DND-41 (cell line): ENCODE data around the gene SNAI3.

Experiments used
- ATAC-seq: fragments of 200-7000 bp; cut with Tn5 transposase; 3 replicates; pipeline ENCODE4 v1.9.1; 2021; ENCODE audit warnings: low read depth; ENCODE audit not compliant: insufficient read depth
- DNase-seq: peaks from one replicate; pipeline ENCODE4 v3.0.0-alpha.2; 2020
- H2AFZ ChIP-seq: 2 replicates; pipeline ENCODE4 v1.6.0; 2012; ENCODE audit warnings: low read depth, low read length
- H3K27ac ChIP-seq: 2 replicates; pipeline ENCODE4 v1.5.1; 2012; ENCODE audit warnings: low read length, inconsistent platforms
- H3K27me3 ChIP-seq: fragments of 200-600 bp; sonication (generic); 2 replicates; pipeline ENCODE4 v1.6.0; 2012; ENCODE audit warnings: low read length, mild to moderate bottlenecking, inconsistent platforms; ENCODE audit not compliant: insufficient read depth, poor library complexity
- H3K36me3 ChIP-seq: 2 replicates; pipeline ENCODE4 v1.5.1; 2012; ENCODE audit warnings: low read length, inconsistent platforms; ENCODE audit not compliant: insufficient read depth
- H3K4me1 ChIP-seq: 2 replicates; pipeline ENCODE4 v1.5.1; 2012; ENCODE audit warnings: mild to moderate bottlenecking, low read length; ENCODE audit not compliant: insufficient read depth
- H3K4me2 ChIP-seq: 2 replicates; pipeline ENCODE4 v1.6.0; 2012; ENCODE audit warnings: mild to moderate bottlenecking, moderate library complexity, low read length, inconsistent platforms; ENCODE audit not compliant: insufficient read depth
- H3K4me3 ChIP-seq, 2 experiments: fragments of 200-600 bp in 1 of 2; shearing (Covaris generic) in 1 of 2; 2 replicates each; pipeline ENCODE4 v1.5.1; 2012 to 2016; ENCODE audit warnings: inconsistent platforms in 2 of 2, low read length in 2 of 2, mild to moderate bottlenecking in 2 of 2, low read depth in 1 of 2, moderate library complexity in 1 of 2
- H3K79me2 ChIP-seq: 2 replicates; pipeline ENCODE4 v1.6.0; 2012; ENCODE audit warnings: low read length, inconsistent platforms; ENCODE audit not compliant: insufficient read depth
- H3K9ac ChIP-seq: 2 replicates; pipeline ENCODE4 v1.6.0; 2012; ENCODE audit warnings: low read depth, mild to moderate bottlenecking, inconsistent platforms, low read length, moderate library complexity
- H3K9me3 ChIP-seq: 2 replicates; pipeline ENCODE4 v1.5.1; 2012; ENCODE audit warnings: low read length, moderate library complexity, mild to moderate bottlenecking, inconsistent platforms; ENCODE audit not compliant: insufficient read depth, severe bottlenecking
- H4K20me1 ChIP-seq: 2 replicates; pipeline ENCODE4 v1.6.0; 2012; ENCODE audit warnings: low read length; ENCODE audit not compliant: insufficient read depth
- CTCF ChIP-seq: IDR thresholded peaks from 2 replicates; pipeline ENCODE4 v1.5.1; 2012; ENCODE audit warnings: borderline replicate concordance, low read length, moderate library complexity, mild to moderate bottlenecking; ENCODE audit not compliant: poor library complexity, severe bottlenecking; ENCODE audit errors: extremely low read depth
- EZH2 ChIP-seq: IDR thresholded peaks from 3 replicates; pipeline ENCODE4 v1.6.1; 2012; ENCODE audit warnings: borderline replicate concordance, low read depth, mild to moderate bottlenecking, moderate library complexity, low read length, inconsistent platforms; ENCODE audit not compliant: severe bottlenecking

The SNAI3 gene

DNA sequence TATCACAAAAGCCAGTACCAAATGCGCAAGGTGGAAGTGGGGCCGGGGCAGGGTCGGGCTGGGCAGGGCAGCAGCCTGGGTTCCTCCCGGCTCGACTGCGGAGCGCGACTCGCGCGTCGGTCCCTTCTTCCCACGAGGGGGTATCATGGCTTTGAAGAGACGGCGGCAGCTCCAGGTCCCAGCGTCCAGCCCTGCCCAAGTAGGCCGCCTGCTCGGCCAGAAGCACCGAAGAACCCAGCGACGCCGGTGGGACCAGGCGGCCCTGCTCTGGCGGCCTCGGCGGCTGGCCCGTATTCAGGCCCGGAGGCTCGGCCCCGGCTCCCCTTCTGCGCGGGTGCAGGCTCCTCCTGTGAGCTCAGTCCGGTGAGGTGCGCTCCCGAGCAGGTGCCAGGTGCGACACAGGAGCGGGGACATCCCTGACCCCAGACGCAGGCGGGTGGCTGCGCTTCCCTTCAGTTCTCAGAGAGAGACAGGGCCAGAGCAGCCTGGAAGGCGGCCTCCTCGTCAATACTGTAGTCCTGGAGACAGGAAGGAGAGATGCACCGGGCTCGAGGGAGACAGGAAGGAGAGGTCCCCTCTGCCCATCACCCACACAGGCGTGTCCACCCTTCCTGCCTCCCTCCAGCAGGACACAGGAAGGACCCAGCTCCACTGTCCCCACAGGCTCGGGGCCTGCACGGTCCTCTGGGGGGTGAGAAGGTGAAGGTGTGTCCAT is 11.0 kb upstream of the SNAI3 start:
- H3K36me3 ChIP-seq, result peaks cover 51% of the 10 kb centered on the region
- H3K4me1 ChIP-seq, result peaks cover 24% of the 10 kb centered on the region
- peaks cover 20% of the 10 kb centered on the region for H4K20me1 ChIP-seq
- no peaks in the 10 kb centered on the region for H3K9me3 ChIP-seq
- DNase-seq, result no peak
- no peak overlapping the region for H2AFZ ChIP-seq
- no peak overlapping the region for H3K4me2 ChIP-seq
- no peaks in the 10 kb centered on the region for H3K27me3 ChIP-seq
- ATAC-seq, result no peak
- peaks cover 25% of the 10 kb centered on the region for H3K79me2 ChIP-seq
- H3K27ac ChIP-seq, result no peak overlapping the region
- H3K4me3 ChIP-seq, result no peak overlapping the region
- no peak for TF ChIP-seq EZH2
- H3K9ac ChIP-seq, result no peak overlapping the region

DNA sequence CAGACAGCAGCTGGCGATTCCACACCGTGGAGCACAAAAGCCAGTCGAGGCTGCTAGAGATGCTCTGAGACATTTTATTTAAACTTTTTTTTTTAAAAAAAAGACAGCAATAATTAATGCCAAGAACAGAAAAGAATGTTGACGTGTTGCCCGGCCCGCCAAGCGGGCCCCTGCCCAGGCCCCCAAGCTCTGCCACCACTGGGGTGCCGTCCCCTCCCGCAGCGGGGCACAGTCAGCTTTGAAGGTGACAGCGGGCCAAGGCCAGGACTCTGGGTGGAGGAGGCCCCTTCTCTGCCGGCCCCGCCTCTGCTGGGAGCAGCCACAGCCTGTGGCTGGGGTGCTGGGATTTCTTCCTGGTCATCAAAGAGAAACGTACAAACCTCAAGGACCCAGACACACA is 10.1 kb upstream of the SNAI3 start:
- H2AFZ ChIP-seq, result no peak overlapping the region
- no peak overlapping the region for H3K9ac ChIP-seq
- H3K27me3 ChIP-seq, result no peaks in the 10 kb centered on the region
- no peak overlapping the region for H3K4me3 ChIP-seq
- no peak for ATAC-seq
- H3K9me3 ChIP-seq, result no peaks in the 10 kb centered on the region
- TF ChIP-seq CTCF (no peak), EZH2 (no peak)
- H3K4me2 ChIP-seq, result no peak overlapping the region
- H3K36me3 ChIP-seq, result peaks cover 48% of the 10 kb centered on the region
- peaks cover 19% of the 10 kb centered on the region for H3K4me1 ChIP-seq
- H4K20me1 ChIP-seq, result peaks cover 20% of the 10 kb centered on the region
- no peak for DNase-seq
- peaks cover 17% of the 10 kb centered on the region for H3K79me2 ChIP-seq
- no peak overlapping the region for H3K27ac ChIP-seq

GRCh38 chr16:88695753-88696152 is 9.4 kb upstream of the SNAI3 start:
- no peak overlapping the region for H3K9ac ChIP-seq
- H3K9me3 ChIP-seq, result no peaks in the 10 kb centered on the region
- peaks cover 12% of the 10 kb centered on the region for H3K4me1 ChIP-seq
- no peak overlapping the region for H2AFZ ChIP-seq
- ATAC-seq (no peak), DNase-seq (no peak)
- H3K79me2 ChIP-seq, result peaks cover 11% of the 10 kb centered on the region; the same call in 1 of the 2 replicates
- H4K20me1 ChIP-seq, result peaks cover 20% of the 10 kb centered on the region
- no peak overlapping the region for H3K4me3 ChIP-seq
- no peak for TF ChIP-seq EZH2
- no peak for TF ChIP-seq CTCF
- H3K27ac ChIP-seq, result no peak overlapping the region
- peaks cover 48% of the 10 kb centered on the region for H3K36me3 ChIP-seq
- H3K4me2 ChIP-seq, result no peak overlapping the region
- no peaks in the 10 kb centered on the region for H3K27me3 ChIP-seq

GRCh38 chr16:88695218-88695617 is 8.9 kb upstream of the SNAI3 start:
- ATAC-seq (no peak), DNase-seq (no peak)
- H3K27me3 ChIP-seq, result no peaks in the 10 kb centered on the region
- H3K4me3 ChIP-seq, result no peak overlapping the region
- peaks cover 43% of the 10 kb centered on the region for H3K36me3 ChIP-seq
- H3K9ac ChIP-seq, result no peak overlapping the region
- no peak for TF ChIP-seq CTCF
- no peak for TF ChIP-seq EZH2
- H4K20me1 ChIP-seq, result peaks cover 15% of the 10 kb centered on the region
- peaks cover 6% of the 10 kb centered on the region; the same call in 1 of the 2 replicates for H3K79me2 ChIP-seq
- H3K4me2 ChIP-seq, result no peak overlapping the region
- peaks cover 7% of the 10 kb centered on the region for H3K4me1 ChIP-seq
- no peak overlapping the region for H3K27ac ChIP-seq
- no peak overlapping the region for H2AFZ ChIP-seq
- no peaks in the 10 kb centered on the region for H3K9me3 ChIP-seq
